HEK293 (cell line): ENCODE data around the gene OR5L1.

Experiments
- CTCF ChIA-PET: fragments of 350-600 bp; formaldehyde crosslinking; extraction: SDS; loops from one replicate; lab custom pipeline; 2021; ENCODE audit warnings: antibody characterized with exemption; lab: Yijun Ruan, JAX
- POLR2A ChIA-PET: fragments of 300-600 bp; formaldehyde crosslinking; extraction: SDS; loops from one replicate; lab custom pipeline; 2020; ENCODE audit warnings: antibody characterized with exemption, inconsistent platforms; lab: Yijun Ruan, JAX
- H3K27ac ChIP-seq: fragments of 200-500 bp; sonication (Bioruptor generic); 2 replicates; pipeline ENCODE4 v1.5.1; 2014; ENCODE audit warnings: low read depth, low read length, control low read depth, inconsistent platforms; ENCODE audit errors: extremely low read depth
- H3K36me3 ChIP-seq, 2 experiments: fragments of 200-500 bp in 1 of 2; sonication (Bioruptor generic) in 1 of 2; 1 replicate in 1 of 2; 2 replicates in 1 of 2; pipeline ENCODE4 v1.5.1; 2014 to 2017; ENCODE audit warnings: inconsistent platforms in 2 of 2, low read length in 2 of 2; ENCODE audit not compliant: control insufficient read depth in 2 of 2, insufficient read depth in 1 of 2
- H3K4me1 ChIP-seq: fragments of 200-500 bp; sonication (Bioruptor generic); 2 replicates; pipeline ENCODE4 v1.5.1; 2014; ENCODE audit warnings: mild to moderate bottlenecking, low read length, inconsistent platforms; ENCODE audit not compliant: control insufficient read depth, insufficient read depth
- H3K4me3 ChIP-seq: 2 replicates; pipeline ENCODE4 v1.5.1; 2011; ENCODE audit warnings: low read depth, mild to moderate bottlenecking, control low read depth, low read length, moderate library complexity
- H3K9me3 ChIP-seq: fragments of 200-500 bp; sonication (Bioruptor generic); 2 replicates; pipeline ENCODE4 v1.5.1; 2014; ENCODE audit warnings: low read depth, low read length, inconsistent platforms; ENCODE audit not compliant: control insufficient read depth, insufficient read depth
- HOXA7 ChIP-seq: sonication (generic); formaldehyde crosslinking; IDR thresholded peaks from 2 replicates; pipeline ENCODE4 v1.8.1; 2022; ENCODE audit warnings: missing genetic modification reagents, borderline replicate concordance
- HOXD13 ChIP-seq: sonication (generic); formaldehyde crosslinking; IDR thresholded peaks from 2 replicates; pipeline ENCODE4 v1.8.0; 2022; ENCODE audit warnings: missing genetic modification reagents, borderline replicate concordance
- KLF7 ChIP-seq: fragments of 450-650 bp; formaldehyde crosslinking; IDR thresholded peaks from 2 replicates; pipeline ENCODE4 v1.5.1; 2016; ENCODE audit warnings: missing biosample characterization, missing genetic modification characterization, borderline replicate concordance
- MYNN ChIP-seq: fragments of 450-650 bp; formaldehyde crosslinking; IDR thresholded peaks from 2 replicates; pipeline ENCODE4 v1.5.1; 2016; ENCODE audit warnings: missing biosample characterization, missing genetic modification characterization, borderline replicate concordance
- OSR2 ChIP-seq: fragments of 450-650 bp; formaldehyde crosslinking; IDR thresholded peaks from 2 replicates; pipeline ENCODE4 v1.5.1; 2016; ENCODE audit warnings: missing biosample characterization, missing genetic modification characterization
- OVOL3 ChIP-seq: fragments of 450-650 bp; formaldehyde crosslinking; IDR thresholded peaks from 2 replicates; pipeline ENCODE4 v1.5.1; 2016; ENCODE audit warnings: missing biosample characterization, missing genetic modification characterization
- SP3 ChIP-seq: fragments of 450-650 bp; formaldehyde crosslinking; IDR thresholded peaks from 2 replicates; pipeline ENCODE4 v1.5.1; 2016; ENCODE audit warnings: missing biosample characterization, missing genetic modification characterization
- YY2 ChIP-seq: fragments of 450-650 bp; formaldehyde crosslinking; IDR thresholded peaks from 2 replicates; pipeline ENCODE4 v1.5.1; 2016; ENCODE audit warnings: missing biosample characterization, missing genetic modification characterization
- ZFP69B ChIP-seq: fragments of 450-650 bp; formaldehyde crosslinking; IDR thresholded peaks from 2 replicates; pipeline ENCODE4 v1.5.1; 2016; ENCODE audit warnings: missing biosample characterization, missing genetic modification characterization
- ZNF155 ChIP-seq: fragments of 450-650 bp; formaldehyde crosslinking; IDR thresholded peaks from 2 replicates; pipeline ENCODE4 v1.5.1; 2016; ENCODE audit warnings: missing biosample characterization, missing genetic modification characterization
- ZNF157 ChIP-seq: fragments of 450-650 bp; formaldehyde crosslinking; IDR thresholded peaks from 2 replicates; pipeline ENCODE4 v1.5.1; 2016; ENCODE audit warnings: missing biosample characterization, missing genetic modification characterization
- ZNF169 ChIP-seq: fragments of 450-650 bp; formaldehyde crosslinking; IDR thresholded peaks from 2 replicates; pipeline ENCODE4 v1.5.1; 2016; ENCODE audit warnings: missing biosample characterization, missing genetic modification characterization
- ZNF23 ChIP-seq: fragments of 450-650 bp; formaldehyde crosslinking; IDR thresholded peaks from 2 replicates; pipeline ENCODE4 v1.5.1; 2016; ENCODE audit warnings: missing biosample characterization, missing genetic modification characterization, borderline replicate concordance
- ZNF311 ChIP-seq: fragments of 450-650 bp; formaldehyde crosslinking; IDR thresholded peaks from 2 replicates; pipeline ENCODE4 v1.5.1; 2017; ENCODE audit warnings: missing biosample characterization, missing genetic modification characterization, borderline replicate concordance
- ZNF324 ChIP-seq: fragments of 450-650 bp; formaldehyde crosslinking; IDR thresholded peaks from 2 replicates; pipeline ENCODE4 v1.5.1; 2016; ENCODE audit warnings: missing biosample characterization, missing genetic modification characterization
- ZNF404 ChIP-seq: fragments of 450-650 bp; formaldehyde crosslinking; IDR thresholded peaks from 2 replicates; pipeline ENCODE4 v1.5.1; 2017; ENCODE audit warnings: missing biosample characterization, missing genetic modification characterization
- ZNF426 ChIP-seq: fragments of 450-650 bp; formaldehyde crosslinking; IDR thresholded peaks from 2 replicates; pipeline ENCODE4 v1.5.1; 2017; ENCODE audit warnings: missing biosample characterization, missing genetic modification characterization, mild to moderate bottlenecking, inconsistent platforms, moderate library complexity
- ZNF473 ChIP-seq: fragments of 450-650 bp; formaldehyde crosslinking; IDR thresholded peaks from 2 replicates; pipeline ENCODE4 v1.5.1; 2017; ENCODE audit warnings: missing biosample characterization, missing genetic modification characterization
- ZNF513 ChIP-seq: fragments of 450-650 bp; IDR thresholded peaks from 2 replicates; pipeline ENCODE4 v1.5.1; 2018; ENCODE audit warnings: missing biosample characterization, missing genetic modification characterization
- ZNF544 ChIP-seq: fragments of 450-650 bp; formaldehyde crosslinking; IDR thresholded peaks from 2 replicates; pipeline ENCODE4 v1.5.0; 2017; ENCODE audit warnings: missing biosample characterization, missing genetic modification characterization
- ZNF549 ChIP-seq: fragments of 450-650 bp; IDR thresholded peaks from 2 replicates; pipeline ENCODE4 v1.5.1; 2018; ENCODE audit warnings: missing biosample characterization, missing genetic modification characterization, mild to moderate bottlenecking, inconsistent platforms, moderate library complexity
- ZNF560 ChIP-seq: fragments of 450-650 bp; formaldehyde crosslinking; IDR thresholded peaks from 2 replicates; pipeline ENCODE4 v1.5.1; 2017; ENCODE audit warnings: missing biosample characterization, missing genetic modification characterization, borderline replicate concordance
- ZNF561 ChIP-seq: fragments of 450-650 bp; IDR thresholded peaks from 2 replicates; pipeline ENCODE4 v1.5.1; 2018; ENCODE audit warnings: missing biosample characterization, missing genetic modification characterization, borderline replicate concordance
- ZNF585B ChIP-seq: fragments of 450-650 bp; formaldehyde crosslinking; IDR thresholded peaks from 2 replicates; pipeline ENCODE4 v1.5.1; 2016; ENCODE audit warnings: missing biosample characterization, missing genetic modification characterization
- ZNF600 ChIP-seq: fragments of 450-650 bp; formaldehyde crosslinking; IDR thresholded peaks from 2 replicates; pipeline ENCODE4 v1.5.1; 2016; ENCODE audit warnings: missing biosample characterization, missing genetic modification characterization
- ZNF670 ChIP-seq: fragments of 450-650 bp; formaldehyde crosslinking; IDR thresholded peaks from 2 replicates; pipeline ENCODE4 v1.5.1; 2016; ENCODE audit warnings: missing biosample characterization, missing genetic modification characterization, low read depth
- ZNF785 ChIP-seq: fragments of 450-650 bp; formaldehyde crosslinking; IDR thresholded peaks from 2 replicates; pipeline ENCODE4 v1.5.1; 2016; ENCODE audit warnings: missing biosample characterization, missing genetic modification characterization
- ZNF791 ChIP-seq: fragments of 450-650 bp; formaldehyde crosslinking; IDR thresholded peaks from 2 replicates; pipeline ENCODE4 v1.5.1; 2016; ENCODE audit warnings: missing biosample characterization, missing genetic modification characterization
- TF ChIP-seq, protein P1 (sequence below): fragments of 450-650 bp; formaldehyde crosslinking; IDR thresholded peaks from 2 replicates; pipeline ENCODE4 v1.5.1; 2016; ENCODE audit warnings: missing biosample characterization, missing genetic modification characterization
- TF ChIP-seq, protein P2 (sequence below): fragments of 450-650 bp; formaldehyde crosslinking; optimal IDR thresholded peaks from 2 replicates; pipeline ENCODE3; 2016; ENCODE audit warnings: missing biosample characterization, mild to moderate bottlenecking, missing genetic modification characterization
- TF ChIP-seq, protein P3 (sequence below): fragments of 450-650 bp; formaldehyde crosslinking; IDR thresholded peaks from 2 replicates; pipeline ENCODE4 v1.5.1; 2016; ENCODE audit warnings: missing biosample characterization, missing genetic modification characterization

Gene OR5L1

DNA sequence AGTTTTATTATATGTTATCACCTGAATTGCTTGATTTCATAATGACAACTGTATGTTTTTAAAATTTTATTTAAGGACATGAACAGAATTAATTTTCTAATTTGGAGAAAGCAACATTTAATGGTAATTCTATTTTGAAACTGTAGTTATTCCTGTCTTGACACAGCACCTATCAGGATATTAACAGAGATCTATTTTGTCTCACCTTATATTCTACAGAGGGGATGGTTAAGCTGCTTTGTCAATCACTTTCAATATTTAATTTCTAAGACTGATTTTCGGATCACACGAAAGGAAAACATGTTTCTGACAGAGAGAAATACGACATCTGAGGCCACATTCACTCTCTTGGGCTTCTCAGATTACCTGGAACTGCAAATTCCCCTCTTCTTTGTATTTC lies 27.3 kb downstream of the OR5L1 start, which contains the start of gene OR5D16:
Gene OR5D16, plus strand, starts transcription at position 301 of the 400 bp plus-strand sequence. Its CDS starts 0 bp downstream, at position 301.
- no peak for TF ChIP-seq ZNF23 (tag by site-specific recombination)
- TF ChIP-seq, protein P1, sequence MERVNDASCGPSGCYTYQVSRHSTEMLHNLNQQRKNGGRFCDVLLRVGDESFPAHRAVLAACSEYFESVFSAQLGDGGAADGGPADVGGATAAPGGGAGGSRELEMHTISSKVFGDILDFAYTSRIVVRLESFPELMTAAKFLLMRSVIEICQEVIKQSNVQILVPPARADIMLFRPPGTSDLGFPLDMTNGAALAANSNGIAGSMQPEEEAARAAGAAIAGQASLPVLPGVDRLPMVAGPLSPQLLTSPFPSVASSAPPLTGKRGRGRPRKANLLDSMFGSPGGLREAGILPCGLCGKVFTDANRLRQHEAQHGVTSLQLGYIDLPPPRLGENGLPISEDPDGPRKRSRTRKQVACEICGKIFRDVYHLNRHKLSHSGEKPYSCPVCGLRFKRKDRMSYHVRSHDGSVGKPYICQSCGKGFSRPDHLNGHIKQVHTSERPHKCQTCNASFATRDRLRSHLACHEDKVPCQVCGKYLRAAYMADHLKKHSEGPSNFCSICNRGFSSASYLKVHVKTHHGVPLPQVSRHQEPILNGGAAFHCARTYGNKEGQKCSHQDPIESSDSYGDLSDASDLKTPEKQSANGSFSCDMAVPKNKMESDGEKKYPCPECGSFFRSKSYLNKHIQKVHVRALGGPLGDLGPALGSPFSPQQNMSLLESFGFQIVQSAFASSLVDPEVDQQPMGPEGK (tag by site-specific recombination): no peak
- no peak for TF ChIP-seq OVOL3 (tag by site-specific recombination)
- TF ChIP-seq YY2: no peak
- TF ChIP-seq ZNF155 (tag by site-specific recombination): no peak
- no peak for TF ChIP-seq MYNN (tag by site-specific recombination)
- no peak for TF ChIP-seq ZNF169 (tag by site-specific recombination)
- TF ChIP-seq ZNF561 (tag by site-specific recombination): no peak
- TF ChIP-seq ZNF324 (tag by site-specific recombination): no peak
- TF ChIP-seq ZNF549 (tag by site-specific recombination): no peak
- no peak for TF ChIP-seq SP3 (tag by site-specific recombination)
- no peak for TF ChIP-seq ZNF404 (tag by site-specific recombination)
- TF ChIP-seq ZNF513 (tag by site-specific recombination): no peak
- TF ChIP-seq ZNF600 (tag by site-specific recombination): no peak
- TF ChIP-seq ZNF157: no peak
- no peak for TF ChIP-seq ZNF473 (tag by site-specific recombination)
- TF ChIP-seq OSR2 (tag by site-specific recombination): no peak
- no peak for TF ChIP-seq HOXD13
- TF ChIP-seq, protein P2, sequence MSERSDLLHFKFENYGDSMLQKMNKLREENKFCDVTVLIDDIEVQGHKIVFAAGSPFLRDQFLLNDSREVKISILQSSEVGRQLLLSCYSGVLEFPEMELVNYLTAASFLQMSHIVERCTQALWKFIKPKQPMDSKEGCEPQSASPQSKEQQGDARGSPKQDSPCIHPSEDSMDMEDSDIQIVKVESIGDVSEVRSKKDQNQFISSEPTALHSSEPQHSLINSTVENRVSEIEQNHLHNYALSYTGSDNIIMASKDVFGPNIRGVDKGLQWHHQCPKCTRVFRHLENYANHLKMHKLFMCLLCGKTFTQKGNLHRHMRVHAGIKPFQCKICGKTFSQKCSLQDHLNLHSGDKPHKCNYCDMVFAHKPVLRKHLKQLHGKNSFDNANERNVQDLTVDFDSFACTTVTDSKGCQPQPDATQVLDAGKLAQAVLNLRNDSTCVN (tag by site-specific recombination): no peak
- TF ChIP-seq ZNF585B (tag by site-specific recombination): no peak
- TF ChIP-seq, all 188 proteins: peak for 0
- Histone ChIP-seq H3K36me3 (no peaks in the 10 kb centered on the region), H3K27ac (no peak within 1 kb of the TSS), H3K4me3 (no peak within 1 kb of the TSS), H3K4me1 (no peaks in the 10 kb centered on the region), H3K9me3 (no peaks in the 10 kb centered on the region)
- ChIA-PET CTCF (no interaction called here), POLR2A (no interaction called here)

- H3K27ac ChIP-seq: no peak overlapping the region
- CTCF ChIA-PET: no interaction called here
- H3K36me3 ChIP-seq: no peaks in the 10 kb centered on the region
- H3K9me3 ChIP-seq: no peaks in the 10 kb centered on the region
- POLR2A ChIA-PET: no interaction called here
- TF ChIP-seq MYNN (tag by site-specific recombination) (no peak), ZFP69B (tag by site-specific recombination) (no peak), ZNF560 (tag by site-specific recombination) (no peak), HOXA7 (CRISPR knock-in tag) (no peak), ZNF785 (tag by site-specific recombination) (no peak), ZNF155 (tag by site-specific recombination) (no peak), ZNF670 (no peak), ZNF544 (tag by site-specific recombination) (no peak), ZNF311 (tag by site-specific recombination) (no peak), ZNF426 (tag by site-specific recombination) (no peak), ZNF791 (no peak), KLF7 (tag by site-specific recombination) (no peak)
- TF ChIP-seq, protein P3, sequence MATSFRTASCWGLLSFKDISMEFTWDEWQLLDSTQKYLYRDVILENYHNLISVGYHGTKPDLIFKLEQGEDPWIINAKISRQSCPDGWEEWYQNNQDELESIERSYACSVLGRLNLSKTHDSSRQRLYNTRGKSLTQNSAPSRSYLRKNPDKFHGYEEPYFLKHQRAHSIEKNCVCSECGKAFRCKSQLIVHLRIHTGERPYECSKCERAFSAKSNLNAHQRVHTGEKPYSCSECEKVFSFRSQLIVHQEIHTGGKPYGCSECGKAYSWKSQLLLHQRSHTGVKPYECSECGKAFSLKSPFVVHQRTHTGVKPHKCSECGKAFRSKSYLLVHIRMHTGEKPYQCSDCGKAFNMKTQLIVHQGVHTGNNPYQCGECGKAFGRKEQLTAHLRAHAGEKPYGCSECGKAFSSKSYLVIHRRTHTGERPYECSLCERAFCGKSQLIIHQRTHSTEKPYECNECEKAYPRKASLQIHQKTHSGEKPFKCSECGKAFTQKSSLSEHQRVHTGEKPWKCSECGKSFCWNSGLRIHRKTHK (tag by site-specific recombination): no peak
- TF ChIP-seq, all 188 proteins: peak for 0
- Histone ChIP-seq H3K4me3 (no peak overlapping the region), H3K4me1 (no peaks in the 10 kb centered on the region)
These were observed 36.3 kb downstream of the OR5L1 start for GRCh38 chr11:55847453-55847852.
